Stimulated activated CD8-positive, alpha-beta memory T cell treated with anti-CD3 and anti-CD28 coated beads, Interleukin-12 subunit alpha, Interleukin-12 subunit beta, amount 100 ng/mL, for 4 hours (primary cell): ENCODE measurements around the gene NFE2L3.
"Not testable (repeated sequence)": the region's sequence is repeated elsewhere in the genome, so short reads cannot be mapped to it uniquely, and the experiment has no call there.

Experiments
- DNase-seq: peaks from one replicate; pipeline ENCODE4 v3.0.0-alpha.2; 2020; ENCODE audit warnings: low read depth

Gene NFE2L3

DNA sequence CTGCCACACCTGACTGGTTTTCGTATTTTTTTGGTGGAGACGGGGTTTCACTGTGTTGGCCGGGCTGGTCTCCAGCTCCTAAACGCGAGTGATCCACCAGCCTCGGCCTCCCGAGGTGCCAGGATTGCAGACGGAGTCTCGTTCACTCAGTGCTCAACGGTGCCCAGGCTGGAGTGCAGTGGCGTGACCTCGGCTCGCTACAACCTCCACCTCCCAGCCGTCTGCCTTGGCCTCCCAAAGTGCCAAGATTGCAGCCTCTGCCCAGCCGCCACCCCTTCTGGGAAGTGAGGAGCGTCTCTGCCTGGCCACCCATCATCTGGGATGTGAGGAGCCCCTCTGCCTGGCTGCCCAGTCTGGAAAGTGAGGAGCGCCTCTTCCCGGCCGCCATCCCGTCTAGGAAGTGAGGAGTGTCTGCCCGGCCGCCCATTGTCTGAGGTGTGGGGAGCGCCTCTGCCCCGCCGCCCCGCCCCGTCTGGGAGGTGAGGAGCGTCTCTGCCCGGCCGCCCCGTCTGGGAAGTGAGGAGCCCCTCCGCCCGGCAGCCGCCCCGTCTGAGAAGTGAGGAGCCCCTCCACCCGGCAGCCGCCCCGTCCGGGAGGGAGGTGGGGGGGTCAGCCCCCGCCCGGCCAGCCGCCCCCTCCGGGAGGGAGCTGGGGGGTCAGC is 4.2 kb upstream of the NFE2L3 start:
- not testable (repeated sequence) for DNase-seq

DNA sequence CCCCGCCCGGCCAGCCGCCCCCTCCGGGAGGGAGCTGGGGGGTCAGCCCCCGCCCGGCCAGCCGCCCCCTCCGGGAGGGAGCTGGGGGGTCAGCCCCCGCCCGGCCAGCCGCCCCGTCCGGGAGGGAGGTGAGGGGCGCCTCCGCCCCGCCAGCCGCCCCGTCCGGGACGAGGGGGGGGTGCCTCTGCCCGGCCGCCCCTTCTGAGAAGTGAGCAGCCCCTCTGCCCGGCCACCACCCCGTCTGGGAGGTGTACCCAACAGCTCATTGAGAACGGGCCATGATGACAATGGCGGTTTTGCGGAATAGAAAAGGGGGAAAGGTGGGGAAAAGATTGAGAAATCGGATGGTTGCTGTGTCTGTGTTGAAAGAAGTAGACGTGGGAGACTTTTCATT is 3.7 kb upstream of the NFE2L3 start:
- DNase-seq = not testable (repeated sequence)

DNA sequence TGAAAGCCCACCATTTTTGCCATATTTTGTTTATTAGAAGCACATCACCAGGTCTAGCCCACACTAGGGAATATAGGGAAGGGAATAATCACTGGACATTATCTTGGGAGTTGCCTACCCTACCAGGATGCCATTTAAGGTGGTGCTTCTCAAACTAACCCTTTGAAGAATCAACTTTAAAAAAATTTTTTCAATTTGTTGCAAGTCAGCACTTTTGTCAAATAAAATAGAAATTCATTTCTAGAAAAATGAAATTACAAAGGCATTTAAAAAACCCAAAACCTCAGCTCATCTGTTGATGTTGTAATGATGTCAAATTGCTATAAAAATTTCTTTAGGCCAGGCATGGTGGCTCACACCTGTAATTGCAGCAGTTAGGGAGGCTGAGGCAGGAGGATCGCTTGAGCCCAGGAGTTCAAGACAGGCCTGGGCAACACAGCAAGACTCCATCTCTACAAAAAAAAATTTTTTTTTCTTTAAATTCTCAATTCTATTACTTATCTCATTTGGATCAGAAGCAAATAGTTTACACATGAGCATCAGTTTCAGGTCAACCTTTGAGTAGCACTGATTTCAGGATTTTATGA is 2.5 kb upstream of the NFE2L3 start:
- no peak for DNase-seq

DNA sequence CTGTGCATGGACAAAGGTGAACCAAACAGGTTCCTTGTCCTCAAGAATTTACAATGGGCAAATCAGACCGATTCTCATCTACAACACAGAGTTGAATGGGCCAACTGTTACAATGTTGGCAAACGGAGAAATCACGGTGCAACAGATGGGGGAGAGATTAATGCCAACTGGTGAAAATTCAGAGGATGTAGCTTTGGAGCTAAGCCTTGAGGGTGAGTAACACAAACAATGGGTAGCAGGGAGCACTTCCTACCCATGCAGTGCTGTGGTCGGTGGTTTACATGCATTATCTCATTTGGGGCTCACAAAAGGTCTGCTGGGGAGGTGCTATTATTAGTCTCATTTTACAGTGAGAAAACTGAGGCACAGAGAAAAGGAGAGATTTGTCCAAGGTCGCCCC is 902 bp upstream of the NFE2L3 start:
- no peak for DNase-seq

DNA sequence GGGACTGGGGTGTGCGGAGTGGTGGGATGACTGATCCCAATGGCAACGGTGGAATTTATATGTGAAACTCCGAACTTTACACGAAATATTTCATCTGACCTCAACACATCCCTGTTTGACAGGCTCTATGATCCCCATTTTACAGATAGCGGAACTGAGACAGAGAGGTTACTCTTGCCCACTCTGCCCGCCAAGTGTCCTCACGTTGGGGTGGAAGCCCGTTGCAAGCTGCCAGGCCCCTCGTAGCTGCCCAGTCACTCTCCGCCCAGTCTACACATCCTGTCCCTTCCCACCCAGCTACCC is 397 bp upstream of the NFE2L3 start:
- no peak for DNase-seq

DNA sequence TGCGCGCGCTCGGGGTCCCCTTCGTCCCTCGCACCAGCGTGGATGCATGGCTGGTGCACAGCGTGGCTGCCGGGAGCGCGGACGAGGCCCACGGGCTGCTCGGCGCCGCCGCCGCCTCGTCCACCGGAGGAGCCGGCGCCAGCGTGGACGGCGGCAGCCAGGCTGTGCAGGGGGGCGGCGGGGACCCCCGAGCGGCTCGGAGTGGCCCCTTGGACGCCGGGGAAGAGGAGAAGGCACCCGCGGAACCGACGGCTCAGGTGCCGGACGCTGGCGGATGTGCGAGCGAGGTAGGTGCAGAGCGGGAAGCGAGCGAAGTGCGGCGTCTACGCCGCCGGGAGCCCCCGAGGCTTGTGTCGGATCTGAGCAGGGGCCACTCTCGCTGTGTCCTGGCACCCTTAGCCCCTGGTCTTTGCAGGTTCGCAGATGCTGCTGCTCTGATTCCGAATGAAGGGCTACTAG is 813 bp downstream of the NFE2L3 start:
- DNase-seq = not testable (repeated sequence)

DNA sequence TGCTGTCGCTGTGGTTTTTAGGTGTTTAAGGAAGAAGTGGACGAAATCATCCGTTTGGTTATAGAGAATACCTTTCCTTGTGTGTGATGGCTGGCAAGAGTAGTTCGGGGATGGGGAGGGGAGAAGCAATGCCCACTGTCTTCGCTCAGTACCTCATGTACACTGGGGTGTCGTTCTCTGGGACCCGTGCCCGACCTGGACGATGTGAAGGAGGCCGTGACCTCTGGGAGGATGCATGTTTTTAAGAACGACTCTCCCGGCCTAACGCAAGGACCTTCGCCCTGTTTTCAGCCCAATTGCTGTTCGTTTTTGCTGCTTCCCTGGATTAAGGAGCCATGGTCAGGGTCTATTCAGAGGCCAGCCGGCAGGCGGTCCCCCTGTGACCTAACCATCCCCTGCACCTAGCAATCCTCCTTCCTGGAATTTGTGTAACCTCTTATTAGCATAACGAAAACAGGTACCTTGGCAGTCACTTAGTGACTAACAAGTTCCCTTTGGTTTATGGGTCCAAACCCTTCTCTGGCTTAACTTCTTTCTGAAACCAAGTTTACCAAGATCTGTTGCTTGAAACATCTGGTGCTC is 1.3 kb downstream of the NFE2L3 start:
- no peak for DNase-seq

DNA sequence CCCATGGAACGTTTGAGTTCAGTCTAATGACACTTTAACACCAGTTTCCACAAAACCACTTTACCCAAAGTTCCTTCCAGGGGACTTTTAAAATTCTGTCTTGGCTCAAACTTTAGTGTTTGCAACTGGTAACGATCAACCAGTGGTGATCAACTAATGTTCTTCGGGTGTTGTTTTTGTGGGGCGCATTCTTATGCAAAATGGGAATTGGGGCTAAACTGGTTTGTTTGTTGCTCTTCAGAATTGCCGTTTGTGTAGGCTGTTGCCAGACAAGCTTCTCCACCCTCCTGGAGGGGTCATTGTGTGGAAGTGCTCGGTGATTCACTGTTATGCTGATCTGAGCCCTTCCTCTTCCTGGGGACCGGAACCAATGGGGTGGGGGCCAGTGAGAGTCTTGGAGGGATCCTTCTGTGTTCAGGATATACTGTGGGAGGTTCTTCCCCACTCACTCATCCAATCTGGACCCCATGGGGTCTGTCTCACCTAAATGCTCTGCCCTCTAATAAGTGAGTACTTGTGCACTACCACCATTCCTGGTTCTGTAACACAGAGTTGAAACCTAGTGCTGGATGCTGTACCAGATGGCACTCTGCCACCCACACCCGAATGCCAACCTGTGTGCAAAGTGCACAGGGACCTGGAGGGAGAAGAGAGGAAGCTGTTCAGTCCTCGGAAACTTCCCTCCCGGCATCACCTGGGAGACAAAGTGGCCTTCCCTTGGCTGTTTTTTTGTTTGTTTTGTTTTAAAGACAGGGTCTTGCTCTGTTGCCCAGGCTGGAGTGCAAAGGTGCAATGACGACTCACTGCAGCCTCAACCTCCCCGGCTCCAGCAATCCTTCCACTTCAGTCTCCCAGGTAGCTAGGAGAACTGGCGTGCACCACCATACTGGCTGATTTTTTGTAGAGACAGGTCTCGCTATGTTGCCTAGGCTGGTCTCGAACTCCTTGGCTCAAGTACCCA is 2.1 kb downstream of the NFE2L3 start:
- no peak for DNase-seq

DNA sequence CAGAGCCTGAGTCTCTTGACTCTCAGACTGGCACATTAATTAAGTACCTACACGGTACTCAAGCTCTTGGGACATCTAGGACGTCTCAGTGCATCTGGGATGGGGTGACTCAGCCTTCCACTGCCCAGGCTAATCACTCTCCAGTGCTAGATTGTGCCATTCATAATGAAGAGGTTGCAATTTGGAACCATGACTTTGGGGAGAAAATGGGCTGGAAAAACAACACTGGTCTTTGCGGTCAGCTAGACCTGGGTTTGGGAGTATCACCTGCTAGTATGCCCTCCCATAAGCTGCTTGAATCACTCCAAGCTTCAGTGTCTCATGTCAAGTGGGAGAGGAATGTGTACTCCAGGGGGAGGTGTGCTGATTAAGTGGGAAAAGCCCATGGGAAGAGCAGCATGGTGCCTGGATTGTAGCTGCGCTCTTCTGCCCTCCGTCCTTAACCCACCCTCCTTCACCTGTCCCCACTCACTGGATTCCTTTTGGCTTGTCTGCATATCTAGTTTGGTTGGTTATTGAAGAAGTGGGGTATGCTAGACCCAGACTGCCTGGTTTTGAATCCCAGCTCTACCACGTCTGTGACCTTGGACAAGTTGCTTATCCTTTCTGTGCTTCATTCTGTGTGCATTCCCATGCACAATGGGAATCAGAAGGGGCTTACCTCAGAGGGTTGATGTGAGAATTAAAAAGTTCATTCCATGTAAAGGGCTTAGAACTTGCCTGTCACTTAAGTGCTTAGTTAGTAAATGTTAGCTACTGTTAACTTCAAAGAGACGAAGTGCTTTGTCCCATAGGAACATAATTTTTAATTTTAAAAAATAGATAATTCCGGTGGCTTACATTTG is 3.8 kb downstream of the NFE2L3 start:
- no peak for DNase-seq

DNA sequence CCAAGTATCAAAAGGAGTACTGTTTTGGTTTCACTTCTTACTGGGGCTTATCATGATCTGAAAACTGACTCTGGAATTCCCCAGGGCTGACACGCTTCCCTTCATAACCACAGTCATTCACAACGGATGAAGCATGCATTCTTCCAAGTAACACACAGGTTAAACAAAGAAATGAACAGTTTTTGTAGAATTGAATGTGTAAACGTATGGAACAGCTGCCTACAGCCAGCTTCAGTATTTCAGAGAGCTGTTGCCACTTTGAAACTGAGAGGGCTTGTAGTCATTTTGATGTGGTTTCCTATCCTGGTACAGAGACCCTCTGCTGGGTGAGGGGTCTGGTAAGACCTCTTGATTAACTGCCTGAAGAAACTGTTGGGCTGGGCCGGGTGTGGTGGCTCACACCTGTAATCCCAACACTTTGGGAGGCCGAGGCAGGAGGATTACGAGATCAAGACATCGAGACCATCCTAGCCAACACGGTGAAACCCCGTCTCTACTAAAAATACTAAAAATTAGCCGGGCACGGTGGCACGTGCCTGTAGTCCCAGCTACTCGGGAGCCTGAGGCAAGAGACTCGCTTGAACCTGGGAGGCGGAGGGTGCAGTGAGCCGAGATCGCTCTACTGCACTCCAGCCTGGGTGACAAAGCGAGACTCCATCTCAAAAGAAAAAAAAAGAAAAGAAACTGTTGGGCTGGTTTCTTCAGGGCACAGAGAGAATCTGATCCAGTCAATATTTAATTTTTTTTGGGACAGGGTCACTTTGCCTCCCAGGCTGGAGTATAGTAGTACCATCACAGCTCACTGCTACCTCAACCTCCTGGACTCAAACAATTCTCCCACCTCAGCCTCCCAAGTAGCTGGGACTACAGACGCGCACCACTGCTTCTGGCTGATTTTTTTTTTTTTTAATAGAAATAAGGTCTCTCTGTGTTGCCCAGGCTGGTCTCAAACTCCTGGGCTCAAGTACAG is 4.7 kb downstream of the NFE2L3 start:
- DNase-seq = no peak

DNA sequence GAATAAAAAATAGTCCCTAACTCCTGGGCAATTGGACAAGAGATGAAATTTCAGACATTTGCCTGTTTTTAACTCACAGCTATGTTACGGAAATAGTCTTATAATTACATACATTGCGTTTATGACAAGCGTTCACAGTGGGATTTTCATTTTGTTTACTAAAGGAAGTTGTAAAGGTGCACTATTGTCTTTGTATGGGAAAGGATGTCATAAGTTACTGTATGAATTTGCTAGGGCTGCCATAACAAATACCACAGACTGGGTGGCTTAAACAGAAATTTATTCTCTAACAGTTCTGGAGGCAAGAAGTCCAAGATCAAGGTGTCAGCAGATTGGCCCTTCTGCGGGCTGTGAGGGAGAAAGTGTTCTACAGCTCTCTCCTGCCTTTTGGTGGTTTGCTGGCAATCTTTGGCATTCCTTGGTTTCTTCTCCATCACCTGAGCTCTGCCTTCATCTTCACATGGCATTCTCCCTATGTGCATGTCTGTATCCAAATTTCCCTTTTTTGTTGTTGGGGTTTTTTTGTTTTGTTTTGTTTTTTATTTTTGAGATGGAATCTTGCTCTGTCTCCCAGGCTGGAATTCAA is 5.6 kb downstream of the NFE2L3 start:
- no peak for DNase-seq

DNA sequence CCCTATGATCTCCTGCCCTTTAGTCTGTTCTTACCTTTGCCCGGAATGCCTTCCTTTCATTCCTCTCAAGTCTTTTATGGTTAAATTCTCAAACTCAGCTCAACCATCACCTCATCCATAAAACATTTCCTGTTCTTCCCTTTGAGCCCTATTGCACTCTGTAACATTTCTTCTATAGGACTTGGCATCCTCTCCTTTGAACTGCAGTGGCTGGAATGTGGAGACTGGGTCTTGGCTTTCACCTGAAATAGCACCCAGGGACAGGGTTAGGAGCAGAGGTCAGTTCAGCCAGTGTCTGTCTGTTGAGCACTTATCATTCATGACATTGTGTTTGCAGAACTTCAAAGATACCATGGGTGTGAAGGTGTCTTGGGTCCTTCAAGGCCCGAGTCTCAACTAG is 7.2 kb downstream of the NFE2L3 start:
- no peak for DNase-seq

DNA sequence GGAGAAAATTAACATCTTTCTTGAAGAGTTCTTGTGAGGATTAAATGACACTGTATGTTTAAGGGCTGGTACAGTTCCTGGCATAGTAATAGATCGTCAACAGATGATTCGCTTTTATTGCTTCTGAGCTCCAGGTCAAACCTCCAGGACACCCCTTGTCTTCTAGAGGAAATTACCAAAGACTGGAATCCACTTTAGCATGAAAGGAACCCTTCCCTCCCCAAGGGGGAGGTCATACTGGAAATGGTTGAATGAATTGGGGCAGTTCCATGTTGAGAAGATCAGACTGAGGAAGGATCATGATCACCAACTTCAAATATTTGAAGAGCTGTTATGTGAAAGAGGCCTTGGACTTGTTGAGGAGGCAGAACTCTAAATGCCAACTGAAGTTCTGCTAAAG is 8.9 kb downstream of the NFE2L3 start:
- DNase-seq = no peak

DNA sequence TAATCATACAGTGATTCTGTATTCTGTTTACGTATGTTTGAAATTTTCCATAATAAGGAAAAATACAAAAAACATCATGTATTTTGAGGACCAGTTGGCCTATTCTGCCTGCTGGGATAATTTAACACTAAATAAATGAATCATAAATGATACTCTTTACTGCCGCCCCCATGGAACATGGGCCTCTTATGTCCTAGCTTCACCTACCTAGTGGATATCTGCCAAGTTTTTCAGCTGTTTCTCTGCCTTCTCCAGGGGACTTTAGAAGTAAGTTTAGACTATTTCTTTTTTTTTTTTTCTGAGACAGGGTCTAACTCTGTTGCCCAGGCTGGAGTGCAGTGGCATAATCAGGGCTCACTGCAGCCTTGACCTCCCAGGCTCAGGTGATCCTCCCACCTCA is 10.4 kb downstream of the NFE2L3 start:
- DNase-seq = no peak

DNA sequence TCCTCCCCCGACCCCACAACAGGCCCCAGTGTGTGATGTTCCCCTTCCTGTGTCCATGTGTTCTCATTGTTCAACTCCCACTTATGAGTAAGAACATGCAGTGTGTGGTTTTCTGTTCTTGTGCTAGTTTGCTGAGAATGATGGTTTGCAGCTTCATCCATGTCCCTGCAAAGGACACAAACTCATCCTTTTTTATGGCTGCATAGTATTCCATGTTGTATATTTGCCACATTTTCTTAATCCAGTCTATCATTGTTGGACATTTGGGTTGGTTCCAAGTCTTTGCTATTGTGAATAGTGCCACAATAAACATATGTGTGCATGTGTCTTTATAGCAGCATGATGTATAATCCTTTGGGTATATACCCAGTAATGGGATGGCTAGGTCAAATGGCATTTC is 11.8 kb downstream of the NFE2L3 start:
- not testable (repeated sequence) for DNase-seq

DNA sequence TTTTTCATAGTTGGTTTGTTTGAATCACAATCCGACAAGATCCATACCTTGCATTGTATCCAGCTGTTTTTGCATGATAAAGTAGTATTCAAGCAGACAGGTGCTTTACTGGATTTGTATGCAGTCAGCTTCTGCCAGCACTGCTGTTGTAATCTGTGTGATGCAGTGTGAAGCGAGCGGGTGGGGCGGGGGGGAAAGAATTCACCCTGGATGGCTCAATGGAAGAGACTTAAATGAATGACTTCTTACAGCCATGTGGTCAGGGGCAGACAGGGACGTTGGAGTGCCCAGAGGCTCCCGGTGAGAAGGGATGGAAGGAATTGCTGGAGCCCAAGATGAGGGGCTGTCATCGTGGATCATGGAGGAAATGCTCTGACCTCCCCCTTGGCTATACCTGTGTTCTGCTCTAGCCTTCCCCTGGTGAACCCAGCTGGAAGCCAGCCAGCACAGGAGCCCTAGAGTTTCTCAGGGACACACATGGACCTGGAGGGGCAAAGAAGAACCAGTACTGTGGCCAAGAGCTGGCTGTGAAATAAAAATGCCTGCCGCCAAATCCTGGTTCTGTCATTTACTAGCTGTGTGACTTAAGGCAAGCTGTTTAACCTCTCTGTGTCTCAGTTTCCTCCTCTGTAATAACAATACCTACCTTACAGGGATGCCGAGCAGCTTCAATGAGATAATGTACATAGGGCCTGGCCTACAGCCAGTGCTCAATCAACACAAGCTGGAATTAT is 14.1 kb downstream of the NFE2L3 start:
- no peak for DNase-seq

DNA sequence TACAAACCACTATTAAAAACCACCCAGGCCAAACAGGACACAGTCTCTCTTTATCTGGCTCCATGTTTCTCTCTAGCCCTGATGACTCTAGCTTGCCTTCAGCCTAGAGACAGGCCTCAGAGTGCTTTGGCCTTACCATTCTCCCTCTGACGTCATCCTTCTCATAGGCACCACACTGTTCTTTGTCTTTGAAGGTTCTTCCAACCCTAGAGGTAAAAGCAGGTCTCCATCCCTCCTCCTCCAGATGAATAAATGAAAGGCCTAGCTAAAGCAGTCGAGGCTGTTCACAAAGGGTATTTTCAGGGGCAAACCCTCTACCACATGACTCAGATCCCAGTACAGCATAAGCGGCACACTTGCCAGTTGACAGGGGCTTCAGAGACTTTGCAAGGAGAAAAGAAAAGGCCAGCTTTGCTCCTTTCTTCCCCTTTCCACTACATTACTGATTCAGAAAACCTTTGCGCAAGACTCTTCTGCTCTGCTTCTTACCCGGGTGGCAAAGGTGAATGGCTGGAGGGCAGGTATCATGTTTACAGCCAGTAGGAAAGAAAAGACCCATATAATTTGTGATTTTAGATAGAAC is 14.8 kb downstream of the NFE2L3 start:
- DNase-seq = no peak

DNA sequence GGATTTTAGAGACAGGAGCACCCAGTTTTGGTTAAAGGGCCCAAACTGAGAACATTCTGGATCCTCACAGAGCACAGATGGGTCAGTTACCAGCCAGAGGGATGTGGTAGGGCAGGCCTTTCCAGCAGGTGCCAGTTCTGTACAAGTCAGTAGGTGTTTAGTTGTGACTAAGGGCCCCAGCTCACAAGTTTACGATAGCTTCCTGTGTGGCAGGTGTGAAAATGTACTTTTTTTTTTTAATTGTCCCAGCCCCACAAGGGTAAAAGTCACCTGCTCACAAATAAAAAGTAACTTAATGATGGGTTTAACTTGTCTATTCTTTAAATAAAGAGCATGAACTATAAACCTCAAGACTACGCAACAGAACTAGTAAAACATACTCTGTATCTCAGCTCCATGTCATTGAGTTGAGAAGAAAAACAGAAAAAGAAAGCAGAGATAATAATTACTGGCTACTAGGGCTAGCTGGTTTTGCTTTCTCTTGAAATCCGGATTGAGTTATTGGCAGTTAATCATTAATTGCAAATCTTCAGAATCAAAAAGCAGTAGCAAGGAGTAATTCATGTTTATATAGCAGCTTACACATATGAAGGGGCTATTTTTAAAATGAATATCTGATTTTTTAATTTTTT is 15.4 kb downstream of the NFE2L3 start:
- DNase-seq = no peak
